Measurements from ENCODE around the gene EXOC4. TPM values are rescaled to one million over a fixed set of nuclear protein-coding genes. Genes with fewer than 3 reads are reported as not detected.

EXOC4 gene
- total and polyA plus RNA-seq, 2 of the 13 experiments (the other 11 are each of a cell fraction or from before 2014, with no cell fraction given) = 22.5 to 39.0 TPM

DNA sequence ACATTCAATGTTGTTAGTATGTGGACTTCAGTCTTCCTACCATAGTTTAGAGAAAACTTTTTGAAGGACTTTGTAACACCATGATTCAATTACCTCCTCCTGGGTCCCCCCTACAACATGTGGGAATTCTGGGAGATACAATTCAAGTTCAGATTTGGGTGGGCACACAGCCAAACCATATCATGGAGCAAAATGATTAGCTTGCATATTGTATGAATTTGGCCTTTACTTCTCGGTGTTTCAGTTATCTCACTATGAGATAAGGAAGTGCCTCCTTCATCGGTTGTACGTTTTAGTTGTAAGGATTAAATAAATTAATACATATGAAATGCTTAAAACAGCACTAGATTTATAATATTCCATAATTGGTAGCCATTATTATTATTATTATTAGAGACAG lies 428.7 kb downstream of the EXOC4 start:
- WGBS (ENCODE audit: low lambda C conversion rate) = 99% methylated on average over 3 of the region's 3 CpGs
- CTCF ChIA-PET (ENCODE audit: low intra/inter-chr PET ratio, low total read pairs) = no interaction called here
- DNase-seq (ENCODE audit: low spot score) (no peak), FAIRE-seq (no peak), ATAC-seq (no peak)
- no peak overlapping the region for H3K9ac ChIP-seq (ENCODE audit: insufficient read depth, low read depth, low read length)
- POLR2A ChIA-PET = no interaction called here
- no peaks in the 10 kb centered on the region for H3K36me3 ChIP-seq (replicated peaks in 1 of 2; ENCODE audit: control insufficient read depth in 1 of 2, insufficient read depth in 2 of 2, low read length in 2 of 2)
- no peaks in the 10 kb centered on the region for H3K79me2 ChIP-seq (ENCODE audit: insufficient read depth, low read length)
- no peaks in the 10 kb centered on the region for H3K27me3 ChIP-seq (ENCODE audit: control insufficient read depth in 1 of 2, insufficient read depth in 2 of 2, low read length in 2 of 2)
- no peaks in the 10 kb centered on the region for H3K4me1 ChIP-seq (ENCODE audit: insufficient read depth, low read length)
- intact Hi-C loops (cut with micrococcal nuclease; ENCODE audit: unreplicated experiment) (no loop called here), in situ Hi-C loops (cut with HindIII; ENCODE audit: extremely low pct_ligation_motif_present, low pct_unique_long_range_greater_than_20kb) (no loop called here)
- H3K27ac ChIP-seq (ENCODE audit: extremely low read length, insufficient read depth, low read length) = no peak overlapping the region
- no peaks in the 10 kb centered on the region for H3K9me3 ChIP-seq (ENCODE audit: low read length)
- BruUV-seq (replicated peaks) = no TSS peak
- no peak overlapping the region for H2AFZ ChIP-seq (ENCODE audit: low read length)
- TF ChIP-seq SPEN (CRISPR knock-in tag; IDR thresholded peaks at IDR 0.05; ENCODE audit: low read depth) (no peak), ZNF224 (CRISPR knock-in tag; IDR thresholded peaks at IDR 0.05) (no peak), TAF15 (IDR thresholded peaks at IDR 0.05; ENCODE audit: low read depth, low read length, poor library complexity, severe bottlenecking) (no peak), PAWR (CRISPR knock-in tag; IDR thresholded peaks at IDR 0.05; ENCODE audit: borderline replicate concordance) (no peak), MAFK (conservative IDR thresholded peaks at IDR 0.05 in 1 of 2, IDR thresholded peaks at IDR 0.05 in 1 of 2; ENCODE audit: low read length in 2 of 2) (peak; percentile 70 to 85), ZNF674 (CRISPR knock-in tag; IDR thresholded peaks at IDR 0.05; ENCODE audit: low read depth) (no peak), RARG (CRISPR knock-in tag; IDR thresholded peaks at IDR 0.05; ENCODE audit: low read depth) (no peak), MAFF (IDR thresholded peaks at IDR 0.05; ENCODE audit: low read depth, low read length) (peak; percentile 79), ZFP1 (CRISPR knock-in tag; IDR thresholded peaks at IDR 0.05) (no peak), ZKSCAN5 (CRISPR knock-in tag; IDR thresholded peaks at IDR 0.05) (no peak), FIP1L1 (IDR thresholded peaks at IDR 0.05; ENCODE audit: borderline replicate concordance, insufficient read depth, low read depth, low read length) (no peak), GPBP1L1 (CRISPR knock-in tag; IDR thresholded peaks at IDR 0.05) (no peak), MTF1 (CRISPR knock-in tag; IDR thresholded peaks at IDR 0.05) (no peak), LCORL (IDR thresholded peaks at IDR 0.05) (no peak), LCORL (CRISPR knock-in tag; IDR thresholded peaks at IDR 0.05) (no peak)
- TF ChIP-seq, protein P1, sequence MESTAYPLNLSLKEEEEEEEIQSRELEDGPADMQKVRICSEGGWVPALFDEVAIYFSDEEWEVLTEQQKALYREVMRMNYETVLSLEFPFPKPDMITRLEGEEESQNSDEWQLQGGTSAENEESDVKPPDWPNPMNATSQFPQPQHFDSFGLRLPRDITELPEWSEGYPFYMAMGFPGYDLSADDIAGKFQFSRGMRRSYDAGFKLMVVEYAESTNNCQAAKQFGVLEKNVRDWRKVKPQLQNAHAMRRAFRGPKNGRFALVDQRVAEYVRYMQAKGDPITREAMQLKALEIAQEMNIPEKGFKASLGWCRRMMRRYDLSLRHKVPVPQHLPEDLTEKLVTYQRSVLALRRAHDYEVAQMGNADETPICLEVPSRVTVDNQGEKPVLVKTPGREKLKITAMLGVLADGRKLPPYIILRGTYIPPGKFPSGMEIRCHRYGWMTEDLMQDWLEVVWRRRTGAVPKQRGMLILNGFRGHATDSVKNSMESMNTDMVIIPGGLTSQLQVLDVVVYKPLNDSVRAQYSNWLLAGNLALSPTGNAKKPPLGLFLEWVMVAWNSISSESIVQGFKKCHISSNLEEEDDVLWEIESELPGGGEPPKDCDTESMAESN (CRISPR knock-in tag; conservative IDR thresholded peaks at IDR 0.05) = no peak
- H3K4me3 ChIP-seq (replicated peaks in 1 of 3; ENCODE audit: insufficient read depth in 1 of 3, low read depth in 2 of 3, low read length in 3 of 3) = no peak overlapping the region
- H3K4me2 ChIP-seq (ENCODE audit: low read depth, low read length) = no peak overlapping the region
- no peaks in the 10 kb centered on the region for H4K20me1 ChIP-seq (ENCODE audit: insufficient read depth, low read length)

All from HepG2 (cell line).